ENCODE measurements around the gene PTPN5.

Gene PTPN5

GRCh38 chr11:18772211-18772610 is 19.4 kb downstream of the PTPN5 start:
- DNase-seq = no peak

GRCh38 chr11:18771266-18772035 is 20.1 kb downstream of the PTPN5 start:
- DNase-seq = no peak

GRCh38 chr11:18770479-18771125 is 21.0 kb downstream of the PTPN5 start:
- no peak for DNase-seq

- DNase-seq = no peak
Observed at GRCh38 chr11:18769802-18770456, 21.7 kb downstream of the PTPN5 start.

GRCh38 chr11:18768978-18769377 is 22.6 kb downstream of the PTPN5 start:
- no peak for DNase-seq

- DNase-seq = no peak
Observed at GRCh38 chr11:18768472-18768901, 23.1 kb downstream of the PTPN5 start.

GRCh38 chr11:18766015-18766414 is 25.6 kb downstream of the PTPN5 start:
- no peak for DNase-seq

GRCh38 chr11:18765554-18765953 is 26.0 kb downstream of the PTPN5 start:
- no peak for DNase-seq

- no peak for DNase-seq
Observed at GRCh38 chr11:18761741-18762140, 29.9 kb downstream of the PTPN5 start.

GRCh38 chr11:18761144-18761543 is 30.5 kb downstream of the PTPN5 start:
- no peak for DNase-seq

- DNase-seq = no peak
Observed at GRCh38 chr11:18757811-18758210, 33.8 kb downstream of the PTPN5 start.

- DNase-seq = no peak
Observed at GRCh38 chr11:18756889-18757288, 34.7 kb downstream of the PTPN5 start.

GRCh38 chr11:18754308-18754707 is 37.3 kb downstream of the PTPN5 start:
- no peak for DNase-seq

GRCh38 chr11:18752502-18752901 is 39.1 kb downstream of the PTPN5 start:
- DNase-seq = no peak

GRCh38 chr11:18750944-18751343 is 40.7 kb downstream of the PTPN5 start:
- DNase-seq = no peak

GRCh38 chr11:18749681-18750319 is 41.8 kb downstream of the PTPN5 start:
- no peak for DNase-seq

- DNase-seq = no peak
Observed at GRCh38 chr11:18748766-18749365, 42.7 kb downstream of the PTPN5 start.

GRCh38 chr11:18745251-18745650 is 46.3 kb downstream of the PTPN5 start:
- no peak for DNase-seq

GRCh38 chr11:18743900-18744514 is 47.6 kb downstream of the PTPN5 start:
- DNase-seq = no peak

GRCh38 chr11:18743365-18743764 is 48.2 kb downstream of the PTPN5 start:
- DNase-seq = no peak

- no peak for DNase-seq
Observed at GRCh38 chr11:18741783-18742182, 49.8 kb downstream of the PTPN5 start.

GRCh38 chr11:18739685-18740084 is 51.9 kb downstream of the PTPN5 start:
- DNase-seq = no peak

- no peak for DNase-seq
Observed at GRCh38 chr11:18737642-18738041, 54.0 kb downstream of the PTPN5 start.

Data from AML-193 (cell line).